ENCODE measurements around the gene SHISA3.

SHISA3 gene

DNA sequence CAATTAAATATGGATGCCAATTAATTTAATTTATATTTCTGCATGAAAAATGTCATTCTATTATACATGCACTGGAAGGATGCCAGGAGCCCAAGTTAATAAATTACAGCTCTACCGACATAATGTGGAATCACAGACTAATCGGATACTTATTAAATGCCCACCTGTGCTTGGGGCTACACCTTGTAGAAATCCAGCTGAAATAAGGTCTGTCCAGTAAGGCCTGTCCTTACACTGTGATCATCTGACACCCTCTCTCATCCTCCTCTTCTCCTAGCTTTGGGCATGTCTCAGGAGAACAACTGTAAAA lies 6.0 kb upstream of the SHISA3 start:
- DNase-seq (ENCODE audit: low spot score), result no peak
- Histone ChIP-seq H3K79me1 (ENCODE audit: low read depth, low read length) (no peaks in the 10 kb centered on the region), H2AK5ac (ENCODE audit: low read depth, low read length) (no peak overlapping the region), H2AFZ (ENCODE audit: low read length) (no peak overlapping the region), H3K18ac (ENCODE audit: low read length) (no peak overlapping the region), H3K27me3 (ENCODE audit: control insufficient read depth in 3 of 3, insufficient read depth in 3 of 3, low read depth in 1 of 3, low read length in 3 of 3) (peaks cover 0 to 29% (median 10%) of the 10 kb centered on the region in 3 experiments), H3K27ac (replicated peaks; ENCODE audit: low read length) (no peak overlapping the region), H4K8ac (ENCODE audit: low read depth, low read length) (no peak overlapping the region), H3K4ac (ENCODE audit: low read length) (no peak overlapping the region), H3K4me2 (ENCODE audit: insufficient read depth, low read length, poor library complexity, severe bottlenecking) (no peak overlapping the region), H3K9me3 (replicated peaks in 1 of 2; ENCODE audit: control insufficient read depth in 2 of 2, insufficient read depth in 1 of 2, low read depth in 1 of 2, low read length in 2 of 2) (no peaks in the 10 kb centered on the region), H4K91ac (ENCODE audit: low read depth, low read length, poor library complexity) (no peak overlapping the region), H2BK15ac (ENCODE audit: low read length) (no peak overlapping the region), H2BK12ac (ENCODE audit: low read length) (no peak overlapping the region), H2BK120ac (ENCODE audit: low read depth, low read length) (no peak overlapping the region), H2BK5ac (ENCODE audit: low read length) (no peak overlapping the region), H3K36me3 (replicated peaks in 1 of 2; ENCODE audit: control insufficient read depth in 2 of 2, insufficient read depth in 2 of 2, low read length in 2 of 2) (no peaks in the 10 kb centered on the region), H3K14ac (ENCODE audit: low read length) (no peak overlapping the region), H3K23ac (ENCODE audit: low read depth, low read length, poor library complexity) (no peak overlapping the region), H3K9ac (ENCODE audit: low read depth, low read length, poor library complexity) (no peak overlapping the region), H3K4me3 (ENCODE audit: low read length in 2 of 2) (no peak overlapping the region), H3K4me1 (ENCODE audit: control insufficient read depth in 2 of 2, insufficient read depth in 1 of 2, low read depth in 1 of 2, low read length in 2 of 2) (no peaks in the 10 kb centered on the region)
- WGBS, 2 donors (ENCODE audit: extremely low coverage in 2 of 2, insufficient read length in 2 of 2, insufficient replicate concordance in 1 of 2), result no CpG with 5 or more reads among the region's 2 CpGs

- no CpG with 5 or more reads among the region's 5 CpGs for WGBS, 2 donors (ENCODE audit: extremely low coverage in 2 of 2, insufficient read length in 2 of 2, insufficient replicate concordance in 1 of 2)
- no peak overlapping the region for H3K9ac ChIP-seq (ENCODE audit: low read depth, low read length, poor library complexity)
- no peak overlapping the region for H4K91ac ChIP-seq (ENCODE audit: low read depth, low read length, poor library complexity)
- no peak overlapping the region for H3K14ac ChIP-seq (ENCODE audit: low read length)
- no peaks in the 10 kb centered on the region for H3K79me1 ChIP-seq (ENCODE audit: low read depth, low read length)
- no peaks in the 10 kb centered on the region for H3K36me3 ChIP-seq (replicated peaks in 1 of 2; ENCODE audit: control insufficient read depth in 2 of 2, insufficient read depth in 2 of 2, low read length in 2 of 2)
- no peak overlapping the region for H2BK5ac ChIP-seq (ENCODE audit: low read length)
- no peak overlapping the region for H2AFZ ChIP-seq (ENCODE audit: low read length)
- no peak overlapping the region for H3K4me3 ChIP-seq (ENCODE audit: low read length in 2 of 2)
- no peak overlapping the region for H3K23ac ChIP-seq (ENCODE audit: low read depth, low read length, poor library complexity)
- no peak for DNase-seq (ENCODE audit: low spot score)
- no peak overlapping the region for H3K4ac ChIP-seq (ENCODE audit: low read length)
- peaks cover 3 to 36% (median 17%) of the 10 kb centered on the region in 3 experiments for H3K27me3 ChIP-seq (ENCODE audit: control insufficient read depth in 3 of 3, insufficient read depth in 3 of 3, low read depth in 1 of 3, low read length in 3 of 3)
- H2BK12ac ChIP-seq (ENCODE audit: low read length), result no peak overlapping the region
- no peak overlapping the region for H4K8ac ChIP-seq (ENCODE audit: low read depth, low read length)
- H3K27ac ChIP-seq (replicated peaks; ENCODE audit: low read length), result no peak overlapping the region
- no peaks in the 10 kb centered on the region for H3K9me3 ChIP-seq (replicated peaks in 1 of 2; ENCODE audit: control insufficient read depth in 2 of 2, insufficient read depth in 1 of 2, low read depth in 1 of 2, low read length in 2 of 2)
- no peak overlapping the region for H2BK15ac ChIP-seq (ENCODE audit: low read length)
- no peak overlapping the region for H2BK120ac ChIP-seq (ENCODE audit: low read depth, low read length)
- H3K4me2 ChIP-seq (ENCODE audit: insufficient read depth, low read length, poor library complexity, severe bottlenecking), result no peak overlapping the region
- H3K18ac ChIP-seq (ENCODE audit: low read length), result no peak overlapping the region
- H2AK5ac ChIP-seq (ENCODE audit: low read depth, low read length), result no peak overlapping the region
- peaks cover 0 to 6% of the 10 kb centered on the region in 2 donors for H3K4me1 ChIP-seq (ENCODE audit: control insufficient read depth in 2 of 2, insufficient read depth in 1 of 2, low read depth in 1 of 2, low read length in 2 of 2)
Measured at GRCh38 chr4:42391981-42392380, 5.3 kb upstream of the SHISA3 start.

DNA sequence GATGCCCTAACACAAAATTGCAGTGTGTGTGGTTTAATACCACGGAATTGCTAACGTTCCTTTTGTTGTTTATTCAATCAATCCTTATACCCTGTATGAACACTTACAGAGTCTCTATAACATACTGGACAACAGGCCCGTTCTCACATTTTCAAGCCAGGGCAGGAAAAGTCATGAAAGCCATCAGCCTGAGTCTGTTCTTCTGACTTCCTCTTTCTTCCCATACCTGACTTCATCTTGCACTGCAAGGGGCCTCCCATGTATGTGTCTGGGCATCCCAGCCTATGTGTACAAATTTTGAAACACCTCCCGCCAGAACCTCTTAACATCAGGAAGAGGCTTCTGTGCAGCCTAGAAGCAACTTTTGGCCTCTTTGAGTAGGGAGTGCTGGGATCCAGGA lies 4.9 kb upstream of the SHISA3 start:
- Histone ChIP-seq H3K4me3 (ENCODE audit: low read length in 2 of 2) (no peak overlapping the region), H3K4me1 (ENCODE audit: control insufficient read depth in 2 of 2, insufficient read depth in 1 of 2, low read depth in 1 of 2, low read length in 2 of 2) (peaks cover 0 to 6% of the 10 kb centered on the region in 2 donors), H3K36me3 (replicated peaks in 1 of 2; ENCODE audit: control insufficient read depth in 2 of 2, insufficient read depth in 2 of 2, low read length in 2 of 2) (no peaks in the 10 kb centered on the region), H2BK5ac (ENCODE audit: low read length) (no peak overlapping the region), H3K23ac (ENCODE audit: low read depth, low read length, poor library complexity) (no peak overlapping the region), H3K27me3 (ENCODE audit: control insufficient read depth in 3 of 3, insufficient read depth in 3 of 3, low read depth in 1 of 3, low read length in 3 of 3) (peaks cover 3 to 40% (median 21%) of the 10 kb centered on the region in 3 experiments), H2BK15ac (ENCODE audit: low read length) (no peak overlapping the region), H2AFZ (ENCODE audit: low read length) (no peak overlapping the region), H3K4me2 (ENCODE audit: insufficient read depth, low read length, poor library complexity, severe bottlenecking) (no peak overlapping the region), H4K8ac (ENCODE audit: low read depth, low read length) (no peak overlapping the region), H3K9ac (ENCODE audit: low read depth, low read length, poor library complexity) (no peak overlapping the region), H2BK120ac (ENCODE audit: low read depth, low read length) (no peak overlapping the region), H3K18ac (ENCODE audit: low read length) (peak overlapping the region; percentile 52), H3K79me1 (ENCODE audit: low read depth, low read length) (no peaks in the 10 kb centered on the region), H2AK5ac (ENCODE audit: low read depth, low read length) (no peak overlapping the region), H3K27ac (replicated peaks; ENCODE audit: low read length) (no peak overlapping the region), H4K91ac (ENCODE audit: low read depth, low read length, poor library complexity) (no peak overlapping the region), H2BK12ac (ENCODE audit: low read length) (no peak overlapping the region), H3K14ac (ENCODE audit: low read length) (no peak overlapping the region), H3K9me3 (replicated peaks in 1 of 2; ENCODE audit: control insufficient read depth in 2 of 2, insufficient read depth in 1 of 2, low read depth in 1 of 2, low read length in 2 of 2) (no peaks in the 10 kb centered on the region), H3K4ac (ENCODE audit: low read length) (no peak overlapping the region)
- no CpG with 5 or more reads among the region's 4 CpGs for WGBS, 2 donors (ENCODE audit: extremely low coverage in 2 of 2, insufficient read length in 2 of 2, insufficient replicate concordance in 1 of 2)
- DNase-seq (ENCODE audit: low spot score), result no peak

DNA sequence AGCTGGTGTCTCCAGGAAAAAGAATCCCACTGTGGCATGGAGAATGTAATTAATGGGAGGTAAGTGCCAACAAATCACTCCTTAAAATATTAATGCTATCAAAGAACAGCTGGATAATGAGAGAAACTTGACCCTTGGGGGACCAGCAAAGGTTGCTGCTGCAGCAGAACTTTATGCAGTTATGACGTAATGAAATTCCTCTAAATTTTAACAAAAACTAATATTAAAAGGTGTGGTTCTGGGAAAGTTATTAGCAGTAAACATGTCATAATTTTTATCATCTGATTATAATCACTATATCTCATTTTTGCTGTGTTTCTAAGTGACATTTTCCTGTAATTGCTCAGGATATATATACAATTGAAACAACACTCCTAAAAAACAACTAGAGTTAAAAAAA lies 1.7 kb upstream of the SHISA3 start:
- Histone ChIP-seq H3K9ac (ENCODE audit: low read depth, low read length, poor library complexity) (no peak overlapping the region), H2AFZ (ENCODE audit: low read length) (no peak overlapping the region), H3K4me3 (ENCODE audit: low read length in 2 of 2) (no peak overlapping the region), H3K14ac (ENCODE audit: low read length) (no peak overlapping the region), H4K91ac (ENCODE audit: low read depth, low read length, poor library complexity) (no peak overlapping the region), H3K4me2 (ENCODE audit: insufficient read depth, low read length, poor library complexity, severe bottlenecking) (no peak overlapping the region), H3K9me3 (replicated peaks in 1 of 2; ENCODE audit: control insufficient read depth in 2 of 2, insufficient read depth in 1 of 2, low read depth in 1 of 2, low read length in 2 of 2) (no peaks in the 10 kb centered on the region), H2BK5ac (ENCODE audit: low read length) (no peak overlapping the region), H3K36me3 (replicated peaks in 1 of 2; ENCODE audit: control insufficient read depth in 2 of 2, insufficient read depth in 2 of 2, low read length in 2 of 2) (no peaks in the 10 kb centered on the region), H3K27ac (replicated peaks; ENCODE audit: low read length) (no peak overlapping the region), H4K8ac (ENCODE audit: low read depth, low read length) (no peak overlapping the region), H3K4ac (ENCODE audit: low read length) (no peak overlapping the region), H2BK120ac (ENCODE audit: low read depth, low read length) (no peak overlapping the region), H2AK5ac (ENCODE audit: low read depth, low read length) (no peak overlapping the region), H3K27me3 (ENCODE audit: control insufficient read depth in 3 of 3, insufficient read depth in 3 of 3, low read depth in 1 of 3, low read length in 3 of 3) (peaks cover 9 to 72% (median 47%) of the 10 kb centered on the region in 3 experiments), H3K79me1 (ENCODE audit: low read depth, low read length) (no peaks in the 10 kb centered on the region), H2BK12ac (ENCODE audit: low read length) (no peak overlapping the region), H2BK15ac (ENCODE audit: low read length) (no peak overlapping the region), H3K18ac (ENCODE audit: low read length) (no peak overlapping the region), H3K23ac (ENCODE audit: low read depth, low read length, poor library complexity) (no peak overlapping the region), H3K4me1 (ENCODE audit: control insufficient read depth in 2 of 2, insufficient read depth in 1 of 2, low read depth in 1 of 2, low read length in 2 of 2) (peaks cover 8 to 15% of the 10 kb centered on the region in 2 donors)
- no CpG with 5 or more reads among the region's 1 CpG for WGBS, 2 donors (ENCODE audit: extremely low coverage in 2 of 2, insufficient read length in 2 of 2, insufficient replicate concordance in 1 of 2)
- DNase-seq (ENCODE audit: low spot score), result no peak
